GM19193 (cell line): ENCODE results near the gene CIDEB.

Source experiments
- POLR2A ChIP-seq: IDR thresholded peaks from 4 replicates; pipeline ENCODE4 v1.6.1; 2011; ENCODE audit not compliant: insufficient read depth, insufficient read length; ENCODE audit errors: extremely low read depth

Gene CIDEB

DNA sequence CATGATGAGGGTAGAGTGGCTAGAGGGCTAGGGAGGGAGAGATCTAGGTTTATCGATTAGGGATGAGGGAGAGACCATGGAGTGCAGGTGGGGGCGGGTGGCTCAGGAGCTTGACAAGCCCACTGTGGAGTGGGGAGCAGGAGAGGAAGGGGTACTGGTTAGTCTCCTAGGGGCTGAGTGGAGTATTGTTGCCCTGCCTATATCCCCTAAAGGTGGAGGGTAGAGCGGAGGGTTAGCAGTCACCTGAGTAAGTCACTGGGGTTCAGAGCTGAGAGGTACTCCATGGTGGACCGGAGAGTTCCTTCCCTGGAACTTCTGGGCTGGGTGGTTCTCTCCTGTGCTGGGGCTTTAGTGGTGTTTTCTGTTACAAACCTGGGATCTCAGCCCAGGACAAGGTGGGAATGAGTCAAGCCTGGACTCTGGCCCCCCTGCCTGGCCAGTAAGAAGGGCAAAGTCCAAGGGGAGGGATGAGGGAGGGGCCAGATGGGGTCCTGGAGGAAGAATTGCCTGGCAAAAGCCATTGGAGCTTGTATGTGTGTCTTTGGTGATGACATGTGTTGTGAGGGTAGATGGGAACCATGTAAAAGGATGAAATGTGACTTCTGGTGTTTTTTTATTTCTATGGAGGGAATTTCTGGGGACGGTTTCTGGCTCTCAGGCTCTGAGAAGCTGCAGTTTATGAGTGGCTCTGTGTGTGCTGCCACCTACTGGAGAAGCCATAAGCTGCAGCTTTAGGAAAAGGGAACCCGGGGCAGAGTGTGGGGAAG lies at the start of gene CIDEB:
TSS of gene CIDEB (minus strand) at position 403 of the 767 bp plus-strand sequence. CDS start at position 284, 119 bp downstream.
- no peak for TF ChIP-seq POLR2A

- no peak for TF ChIP-seq POLR2A
Observed at GRCh38 chr14:24356208-24356607, 48.4 kb upstream of the CIDEB start.

- no peak for TF ChIP-seq POLR2A
Observed at GRCh38 chr14:24355009-24355408, 47.2 kb upstream of the CIDEB start.

- no peak for TF ChIP-seq POLR2A
Observed at GRCh38 chr14:24353559-24354481, 46.0 kb upstream of the CIDEB start.

DNA sequence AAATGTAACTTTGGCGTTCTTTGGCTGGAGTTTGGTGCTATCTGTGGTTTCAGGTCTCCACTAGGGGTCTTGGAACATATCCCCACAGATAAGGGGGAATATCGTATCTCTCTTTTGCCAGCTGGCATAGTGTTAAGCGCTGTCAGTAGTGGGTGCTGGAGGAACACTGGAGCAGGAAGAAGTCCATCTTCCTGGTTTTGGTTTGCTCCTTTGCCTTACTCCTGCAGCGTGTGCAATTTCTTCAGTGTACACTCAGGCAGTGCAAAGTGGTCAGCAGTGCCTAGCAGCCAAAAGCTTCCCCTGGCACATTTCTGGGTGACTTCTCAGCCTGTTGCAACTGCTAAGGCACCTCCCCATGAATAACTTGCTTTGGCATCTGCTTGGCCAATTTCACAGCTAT lies 43.7 kb upstream of the CIDEB start:
- no peak for TF ChIP-seq POLR2A

DNA sequence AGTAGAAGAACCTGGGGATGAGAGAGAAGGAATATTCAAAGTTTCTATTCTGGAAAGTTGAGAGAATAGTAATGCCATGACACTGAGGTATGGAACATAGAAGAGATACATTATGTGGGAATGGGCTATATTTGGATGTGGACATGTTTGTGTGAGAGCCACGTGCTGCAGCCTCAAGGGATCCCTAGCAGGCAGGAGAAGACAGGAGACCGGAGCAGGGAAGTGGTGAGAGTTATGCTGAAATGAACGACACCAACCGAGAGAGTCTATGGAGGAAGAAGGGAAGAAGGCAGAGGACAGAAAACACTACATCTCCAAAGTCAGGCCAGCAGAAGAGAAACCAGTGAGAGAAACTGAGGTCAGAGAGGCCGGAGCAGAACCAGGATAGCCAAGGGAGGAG lies 42.0 kb upstream of the CIDEB start:
- no peak for TF ChIP-seq POLR2A

GRCh38 chr14:24348186-24348585 lies 40.4 kb upstream of the CIDEB start:
- TF ChIP-seq POLR2A = no peak

- no peak for TF ChIP-seq POLR2A
Observed at GRCh38 chr14:24347134-24347533, 39.4 kb upstream of the CIDEB start.

GRCh38 chr14:24343795-24344660 lies 36.3 kb upstream of the CIDEB start:
- no peak for TF ChIP-seq POLR2A

DNA sequence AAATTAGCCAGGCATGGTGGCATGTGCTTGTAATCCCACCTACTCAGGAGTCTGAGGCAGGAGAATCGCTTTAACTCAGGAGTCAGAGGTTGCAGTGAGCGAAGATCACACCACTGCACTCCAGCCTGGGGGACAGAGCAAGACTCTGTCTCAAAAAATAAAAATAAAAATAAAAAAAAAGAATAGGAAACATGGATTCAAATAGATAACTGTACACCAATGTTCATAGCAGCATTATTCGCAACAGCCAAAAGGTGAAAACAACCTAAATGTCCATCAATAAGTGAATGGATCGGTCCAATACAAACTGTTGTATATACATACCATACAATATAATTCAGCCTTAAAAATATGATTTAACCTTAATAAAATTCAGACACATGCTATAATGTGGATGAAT lies 35.1 kb upstream of the CIDEB start:
- TF ChIP-seq POLR2A = no peak

DNA sequence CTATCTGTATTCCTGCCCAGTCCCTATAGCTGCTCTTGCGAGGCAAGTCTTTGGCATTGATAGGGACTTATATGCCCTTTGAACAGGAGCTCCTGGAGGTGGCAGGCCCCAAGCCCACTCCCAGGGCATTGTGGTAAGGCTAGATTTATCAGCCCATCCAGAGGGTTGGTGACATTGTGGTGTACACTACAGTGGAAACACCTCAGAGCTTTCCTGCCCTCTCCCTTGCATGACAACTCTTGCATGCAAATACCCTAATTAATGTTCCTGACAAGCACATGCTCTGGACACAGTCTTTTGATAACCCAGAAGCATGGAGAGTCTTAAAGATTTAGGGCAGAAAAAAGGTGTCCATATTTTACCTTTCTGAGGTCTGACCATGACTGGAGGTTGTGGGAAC lies 32.8 kb upstream of the CIDEB start:
- no peak for TF ChIP-seq POLR2A

GRCh38 chr14:24339284-24340151 lies 31.7 kb upstream of the CIDEB start, which contains the start of gene RIPK3:
Gene RIPK3 (minus strand): TSS chr14:24339991. CDS start chr14:24339826, 165 bp downstream.
- TF ChIP-seq POLR2A = peak; percentile 66

- no peak for TF ChIP-seq POLR2A
Observed at GRCh38 chr14:24338843-24339242, 31.1 kb upstream of the CIDEB start.

- TF ChIP-seq POLR2A = no peak
Observed at GRCh38 chr14:24337824-24338175, 30.0 kb upstream of the CIDEB start.
